Choroid plexus epithelial cell (primary cell): ENCODE measurements around the gene CTIF.

Experiments
- DNase-seq: peaks from one replicate; pipeline ENCODE4 v3.0.0-alpha.2; 2010; ENCODE audit warnings: low read depth
- H3K4me3 ChIP-seq: 2 replicates; pipeline ENCODE4 v1.5.1; 2011; ENCODE audit warnings: low read depth, mild to moderate bottlenecking, control low read depth, low read length, moderate library complexity
- CTCF ChIP-seq: conservative IDR thresholded peaks from 2 replicates; pipeline ENCODE4 v1.5.1; 2011; ENCODE audit warnings: low read depth, mild to moderate bottlenecking, control low read depth, inconsistent platforms, low read length, moderate library complexity

Gene CTIF

GRCh38 chr18:48660346-48661228 is 121.8 kb downstream of the CTIF start:
- DNase-seq, result no peak
- TF ChIP-seq CTCF, result no peak
- no peak overlapping the region for H3K4me3 ChIP-seq

- no peak overlapping the region for H3K4me3 ChIP-seq
- DNase-seq, result no peak
- no peak for TF ChIP-seq CTCF
Observed at GRCh38 chr18:48661421-48661820, 122.6 kb downstream of the CTIF start.

- peak; percentile 82 for DNase-seq
- H3K4me3 ChIP-seq, result no peak overlapping the region
- TF ChIP-seq CTCF, result no peak
Observed at GRCh38 chr18:48662011-48662661, 123.3 kb downstream of the CTIF start.

GRCh38 chr18:48663096-48663930 is 124.5 kb downstream of the CTIF start:
- DNase-seq, result no peak
- TF ChIP-seq CTCF, result no peak
- no peak overlapping the region for H3K4me3 ChIP-seq

- H3K4me3 ChIP-seq, result no peak overlapping the region
- DNase-seq, result peak; percentile 60
- TF ChIP-seq CTCF, result peak; percentile 93
Observed at GRCh38 chr18:48663931-48664847, 125.4 kb downstream of the CTIF start.

- no peak overlapping the region for H3K4me3 ChIP-seq
- no peak for DNase-seq
- no peak for TF ChIP-seq CTCF
Observed at GRCh38 chr18:48665654-48666053, 126.8 kb downstream of the CTIF start.
